PC-3 (cell line): Measurements from ENCODE around the gene AKAP6.

Experiments
- EZH2 ChIP-seq: fragments of 300-600 bp; sonication (generic); IDR thresholded peaks from one replicate; pipeline ENCODE4 v1.6.1; 2017; ENCODE audit warnings: antibody characterized with exemption, mild to moderate bottlenecking, low read length; ENCODE audit not compliant: unreplicated experiment
- EZH2phosphoT487 ChIP-seq: fragments of 300-600 bp; sonication (generic); IDR thresholded peaks from 2 replicates; pipeline ENCODE4 v1.6.1; 2018; ENCODE audit warnings: mild to moderate bottlenecking, antibody characterized with exemption, low read length, borderline replicate concordance
- TF ChIP-seq, protein P1 (sequence below): fragments of 300-600 bp; sonication (generic); conservative IDR thresholded peaks from 2 replicates; pipeline ENCODE4 v1.5.1; 2017; ENCODE audit warnings: antibody characterized with exemption, low read depth, mild to moderate bottlenecking, low read length

GRCh38 chr14:32578181-32578580, 249.1 kb downstream of the AKAP6 start:
- TF ChIP-seq EZH2 (no peak), EZH2phosphoT487 (no peak)
- TF ChIP-seq, protein P1, sequence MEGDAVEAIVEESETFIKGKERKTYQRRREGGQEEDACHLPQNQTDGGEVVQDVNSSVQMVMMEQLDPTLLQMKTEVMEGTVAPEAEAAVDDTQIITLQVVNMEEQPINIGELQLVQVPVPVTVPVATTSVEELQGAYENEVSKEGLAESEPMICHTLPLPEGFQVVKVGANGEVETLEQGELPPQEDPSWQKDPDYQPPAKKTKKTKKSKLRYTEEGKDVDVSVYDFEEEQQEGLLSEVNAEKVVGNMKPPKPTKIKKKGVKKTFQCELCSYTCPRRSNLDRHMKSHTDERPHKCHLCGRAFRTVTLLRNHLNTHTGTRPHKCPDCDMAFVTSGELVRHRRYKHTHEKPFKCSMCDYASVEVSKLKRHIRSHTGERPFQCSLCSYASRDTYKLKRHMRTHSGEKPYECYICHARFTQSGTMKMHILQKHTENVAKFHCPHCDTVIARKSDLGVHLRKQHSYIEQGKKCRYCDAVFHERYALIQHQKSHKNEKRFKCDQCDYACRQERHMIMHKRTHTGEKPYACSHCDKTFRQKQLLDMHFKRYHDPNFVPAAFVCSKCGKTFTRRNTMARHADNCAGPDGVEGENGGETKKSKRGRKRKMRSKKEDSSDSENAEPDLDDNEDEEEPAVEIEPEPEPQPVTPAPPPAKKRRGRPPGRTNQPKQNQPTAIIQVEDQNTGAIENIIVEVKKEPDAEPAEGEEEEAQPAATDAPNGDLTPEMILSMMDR, result no peak
